22Rv1 (cell line): ENCODE data around the gene C2CD2.

Experiments used
- H3K27ac ChIP-seq: fragments of 450-650 bp; 2 replicates; pipeline ENCODE4 v1.5.1; 2017
- ZFX ChIP-seq: fragments of 450-650 bp; IDR thresholded peaks from 2 replicates; pipeline ENCODE4 v1.6.1; 2017; ENCODE audit warnings: antibody characterized with exemption, borderline replicate concordance
- TF ChIP-seq, protein P1 (sequence below): fragments of 450-650 bp; IDR thresholded peaks from 2 replicates; pipeline ENCODE4 v1.5.1; 2017; ENCODE audit warnings: mild to moderate bottlenecking

The C2CD2 gene

DNA sequence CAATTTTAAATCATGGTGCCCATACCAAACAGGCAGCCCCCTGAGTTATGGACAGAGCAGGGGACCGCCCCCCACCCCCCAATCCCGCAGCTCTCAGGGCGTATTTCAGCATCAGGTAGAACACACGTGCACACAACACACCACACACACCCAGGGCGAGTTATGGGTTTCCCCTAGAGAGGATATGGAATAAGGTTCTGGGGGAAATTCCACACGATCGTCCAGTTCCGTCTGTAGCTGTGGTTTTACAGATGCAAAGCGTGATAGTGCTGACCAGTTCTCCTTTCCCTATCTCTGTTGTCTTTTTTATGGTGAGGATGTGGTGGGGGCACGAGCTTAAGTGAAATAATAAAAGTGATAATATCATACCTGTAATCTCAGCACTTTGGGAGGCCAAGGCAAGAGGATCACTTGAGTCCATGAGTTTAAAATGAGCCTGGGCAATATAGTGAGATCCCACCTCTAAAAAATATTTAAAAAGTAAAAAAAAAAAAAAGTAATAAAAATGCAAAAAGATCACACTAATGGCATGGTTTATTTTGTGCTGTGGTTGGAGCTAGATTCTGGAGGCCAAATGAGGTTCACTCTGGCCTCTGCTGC is 25.1 kb downstream of the C2CD2 start:
- no peak for TF ChIP-seq ZFX
- TF ChIP-seq, protein P1, sequence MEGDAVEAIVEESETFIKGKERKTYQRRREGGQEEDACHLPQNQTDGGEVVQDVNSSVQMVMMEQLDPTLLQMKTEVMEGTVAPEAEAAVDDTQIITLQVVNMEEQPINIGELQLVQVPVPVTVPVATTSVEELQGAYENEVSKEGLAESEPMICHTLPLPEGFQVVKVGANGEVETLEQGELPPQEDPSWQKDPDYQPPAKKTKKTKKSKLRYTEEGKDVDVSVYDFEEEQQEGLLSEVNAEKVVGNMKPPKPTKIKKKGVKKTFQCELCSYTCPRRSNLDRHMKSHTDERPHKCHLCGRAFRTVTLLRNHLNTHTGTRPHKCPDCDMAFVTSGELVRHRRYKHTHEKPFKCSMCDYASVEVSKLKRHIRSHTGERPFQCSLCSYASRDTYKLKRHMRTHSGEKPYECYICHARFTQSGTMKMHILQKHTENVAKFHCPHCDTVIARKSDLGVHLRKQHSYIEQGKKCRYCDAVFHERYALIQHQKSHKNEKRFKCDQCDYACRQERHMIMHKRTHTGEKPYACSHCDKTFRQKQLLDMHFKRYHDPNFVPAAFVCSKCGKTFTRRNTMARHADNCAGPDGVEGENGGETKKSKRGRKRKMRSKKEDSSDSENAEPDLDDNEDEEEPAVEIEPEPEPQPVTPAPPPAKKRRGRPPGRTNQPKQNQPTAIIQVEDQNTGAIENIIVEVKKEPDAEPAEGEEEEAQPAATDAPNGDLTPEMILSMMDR, result no peak
- no peak overlapping the region for H3K27ac ChIP-seq

DNA sequence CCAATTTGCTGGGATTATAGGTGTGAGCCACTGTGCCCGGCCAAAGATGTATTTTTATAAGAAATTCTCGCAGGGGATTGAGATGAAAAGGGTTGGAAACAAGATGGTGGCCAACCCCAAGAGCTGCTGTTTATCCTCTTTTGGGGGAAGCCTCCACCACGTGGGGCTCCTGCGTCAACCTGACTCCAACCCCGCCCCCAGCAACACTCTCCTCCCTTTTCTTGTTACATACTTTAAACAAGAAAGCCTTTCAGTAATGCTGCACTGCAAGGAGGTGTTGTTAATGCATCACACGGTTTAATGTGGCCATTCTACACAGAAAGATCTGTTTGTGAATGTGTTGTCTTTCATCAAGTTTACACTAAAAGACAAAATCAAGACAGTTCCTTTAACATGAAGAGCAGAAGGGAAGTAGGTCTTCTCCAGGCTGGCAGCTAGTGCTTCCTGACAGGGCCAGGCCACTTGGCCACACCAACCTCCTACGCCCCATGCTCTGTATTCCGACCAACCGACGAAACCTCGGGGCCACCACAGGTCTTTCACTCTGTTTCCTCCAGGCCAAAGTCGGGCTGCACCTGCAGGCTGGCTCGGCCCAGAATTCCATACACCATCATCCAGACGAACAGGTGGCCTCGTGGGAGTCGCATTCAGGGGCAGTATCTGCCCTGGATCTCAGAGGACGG is 25.9 kb downstream of the C2CD2 start:
- TF ChIP-seq ZFX, result no peak
- TF ChIP-seq, protein P1, result no peak
- H3K27ac ChIP-seq, result no peak overlapping the region

DNA sequence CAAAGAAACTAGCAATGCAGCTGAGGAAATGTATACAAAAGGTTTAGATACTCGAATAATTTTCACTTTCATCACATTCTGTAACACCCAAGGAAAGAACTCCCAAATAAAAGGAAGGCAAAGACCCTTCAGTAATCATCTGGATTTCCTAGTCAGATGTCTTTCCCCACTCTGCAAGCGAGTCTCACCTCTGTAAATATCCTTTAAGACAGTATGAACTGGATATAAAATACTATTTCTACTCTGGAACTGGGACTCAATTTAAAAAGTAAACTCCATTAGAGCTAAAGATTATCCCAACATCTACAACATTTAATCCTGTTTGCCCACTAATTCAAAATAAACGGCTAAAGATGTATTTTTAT is 27.0 kb downstream of the C2CD2 start:
- TF ChIP-seq, protein P1, result no peak
- TF ChIP-seq ZFX, result no peak
- H3K27ac ChIP-seq, result no peak overlapping the region

DNA sequence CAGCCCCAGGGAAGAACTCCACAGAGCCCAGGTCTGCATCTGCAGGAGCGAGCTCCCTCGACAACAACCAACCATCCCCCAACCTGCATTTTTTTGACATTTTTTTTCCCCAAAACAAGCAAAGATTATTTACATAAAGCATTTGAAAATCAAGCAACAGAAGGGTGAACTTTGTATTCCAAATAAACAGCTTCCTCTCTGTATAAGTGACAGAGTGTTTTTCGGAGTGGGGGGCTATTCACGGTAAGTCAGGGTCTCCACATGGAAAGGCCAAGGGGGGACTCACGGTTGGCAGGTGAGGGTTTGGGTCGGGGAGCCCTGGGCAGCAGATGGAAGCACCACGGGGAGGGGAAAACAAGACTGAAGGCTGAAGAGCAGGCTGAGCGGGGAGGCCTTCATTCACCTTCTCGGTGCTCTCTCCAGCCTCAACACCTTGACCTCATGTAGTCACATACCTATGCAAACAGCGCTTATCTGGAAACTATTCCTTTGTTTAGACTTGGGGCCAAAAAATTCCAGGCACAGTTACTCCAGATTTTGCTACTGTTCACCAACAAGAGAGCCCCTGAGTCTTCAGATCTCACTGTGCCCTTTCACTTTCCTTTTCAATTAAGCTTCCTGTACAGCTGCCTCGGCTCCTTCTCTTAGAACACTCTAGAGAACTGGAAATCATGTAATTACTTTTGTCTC is 27.6 kb downstream of the C2CD2 start:
- TF ChIP-seq ZFX, result no peak
- TF ChIP-seq, protein P1, result no peak
- H3K27ac ChIP-seq, result no peak overlapping the region

DNA sequence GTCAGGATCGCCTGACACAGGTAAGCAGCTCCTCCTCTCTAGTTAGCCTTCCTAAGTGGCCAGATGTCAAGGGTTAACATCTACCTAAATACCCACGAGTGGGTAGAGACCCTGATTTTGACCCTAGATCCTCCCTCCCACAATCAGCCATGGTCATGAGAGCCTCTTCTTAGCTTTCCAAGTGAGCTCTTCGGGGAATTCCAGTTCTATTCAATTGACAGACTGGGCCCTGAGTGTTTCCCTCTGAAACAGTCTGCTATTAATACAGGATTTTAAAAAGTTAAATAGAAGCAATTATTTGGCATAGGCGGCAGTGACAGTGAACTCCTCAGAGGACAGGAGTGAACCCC is 28.1 kb downstream of the C2CD2 start:
- no peak overlapping the region for H3K27ac ChIP-seq
- TF ChIP-seq ZFX, result no peak
- TF ChIP-seq, protein P1, result no peak

DNA sequence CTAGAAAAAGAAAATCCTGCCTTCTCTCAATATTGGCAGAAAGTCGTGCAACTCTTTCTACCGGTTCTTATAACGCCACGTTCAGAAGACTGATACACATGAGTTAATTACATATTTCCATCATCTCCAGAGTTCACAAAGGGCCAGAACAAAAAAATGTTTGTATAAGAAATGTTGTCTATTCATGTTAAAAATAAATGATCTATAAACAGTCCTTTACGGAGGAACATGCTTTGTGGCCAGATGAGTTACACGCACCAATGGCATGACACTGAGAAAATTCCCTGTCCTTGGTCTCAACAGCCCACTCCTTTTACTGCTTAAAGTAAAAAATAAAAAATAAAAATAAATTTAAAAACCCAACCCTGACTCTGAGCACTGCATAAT is 29.5 kb downstream of the C2CD2 start:
- no peak overlapping the region for H3K27ac ChIP-seq
- TF ChIP-seq, protein P1, result no peak
- TF ChIP-seq ZFX, result no peak
